HEK293 (cell line): ENCODE results near the gene S100A16.

Experiments used
- CTCF ChIA-PET: fragments of 350-600 bp; formaldehyde crosslinking; extraction: SDS; loops from one replicate; lab custom pipeline; 2021; ENCODE audit warnings: antibody characterized with exemption; lab: Yijun Ruan, JAX
- POLR2A ChIA-PET: fragments of 300-600 bp; formaldehyde crosslinking; extraction: SDS; loops from one replicate; lab custom pipeline; 2020; ENCODE audit warnings: antibody characterized with exemption, inconsistent platforms; lab: Yijun Ruan, JAX
- H3K27ac ChIP-seq: fragments of 200-500 bp; sonication (Bioruptor generic); 2 replicates; pipeline ENCODE4 v1.5.1; 2014; ENCODE audit warnings: low read depth, low read length, control low read depth, inconsistent platforms; ENCODE audit errors: extremely low read depth
- H3K36me3 ChIP-seq, 2 experiments: fragments of 200-500 bp in 1 of 2; sonication (Bioruptor generic) in 1 of 2; 1 replicate in 1 of 2; 2 replicates in 1 of 2; pipeline ENCODE4 v1.5.1; 2014 to 2017; ENCODE audit warnings: inconsistent platforms in 2 of 2, low read length in 2 of 2; ENCODE audit not compliant: control insufficient read depth in 2 of 2, insufficient read depth in 1 of 2
- H3K4me1 ChIP-seq: fragments of 200-500 bp; sonication (Bioruptor generic); 2 replicates; pipeline ENCODE4 v1.5.1; 2014; ENCODE audit warnings: mild to moderate bottlenecking, low read length, inconsistent platforms; ENCODE audit not compliant: control insufficient read depth, insufficient read depth
- H3K4me3 ChIP-seq: 2 replicates; pipeline ENCODE4 v1.5.1; 2011; ENCODE audit warnings: low read depth, mild to moderate bottlenecking, control low read depth, low read length, moderate library complexity
- H3K9me3 ChIP-seq: fragments of 200-500 bp; sonication (Bioruptor generic); 2 replicates; pipeline ENCODE4 v1.5.1; 2014; ENCODE audit warnings: low read depth, low read length, inconsistent platforms; ENCODE audit not compliant: control insufficient read depth, insufficient read depth
- BCL6B ChIP-seq: fragments of 450-650 bp; formaldehyde crosslinking; IDR thresholded peaks from 2 replicates; pipeline ENCODE4 v1.5.1; 2017; ENCODE audit warnings: missing biosample characterization, missing genetic modification characterization
- OVOL3 ChIP-seq: fragments of 450-650 bp; formaldehyde crosslinking; IDR thresholded peaks from 2 replicates; pipeline ENCODE4 v1.5.1; 2016; ENCODE audit warnings: missing biosample characterization, missing genetic modification characterization
- ZBTB7A ChIP-seq: fragments of 450-650 bp; formaldehyde crosslinking; IDR thresholded peaks from 2 replicates; pipeline ENCODE4 v1.5.1; 2016; ENCODE audit warnings: low read depth, missing biosample characterization, missing genetic modification characterization
- ZNF138 ChIP-seq: fragments of 450-650 bp; formaldehyde crosslinking; IDR thresholded peaks from 2 replicates; pipeline ENCODE4 v1.5.1; 2016; ENCODE audit warnings: missing biosample characterization, missing genetic modification characterization, borderline replicate concordance
- ZNF169 ChIP-seq: fragments of 450-650 bp; formaldehyde crosslinking; IDR thresholded peaks from 2 replicates; pipeline ENCODE4 v1.5.1; 2016; ENCODE audit warnings: missing biosample characterization, missing genetic modification characterization
- ZNF202 ChIP-seq: fragments of 450-650 bp; formaldehyde crosslinking; IDR thresholded peaks from 2 replicates; pipeline ENCODE4 v1.5.1; 2016; ENCODE audit warnings: missing biosample characterization, missing genetic modification characterization, borderline replicate concordance
- ZNF404 ChIP-seq: fragments of 450-650 bp; formaldehyde crosslinking; IDR thresholded peaks from 2 replicates; pipeline ENCODE4 v1.5.1; 2017; ENCODE audit warnings: missing biosample characterization, missing genetic modification characterization
- ZNF510 ChIP-seq: fragments of 450-650 bp; formaldehyde crosslinking; IDR thresholded peaks from 2 replicates; pipeline ENCODE4 v1.5.1; 2018; ENCODE audit warnings: mild to moderate bottlenecking, missing genetic modification characterization, missing biosample characterization; ENCODE audit not compliant: insufficient replicate concordance
- ZNF530 ChIP-seq: fragments of 450-650 bp; formaldehyde crosslinking; IDR thresholded peaks from 2 replicates; pipeline ENCODE4 v1.5.1; 2016; ENCODE audit warnings: low read depth, missing biosample characterization, missing genetic modification characterization
- ZNF544 ChIP-seq: fragments of 450-650 bp; formaldehyde crosslinking; IDR thresholded peaks from 2 replicates; pipeline ENCODE4 v1.5.0; 2017; ENCODE audit warnings: missing biosample characterization, missing genetic modification characterization
- ZNF555 ChIP-seq: fragments of 450-650 bp; formaldehyde crosslinking; conservative IDR thresholded peaks from 2 replicates; pipeline ENCODE4 v1.5.1; 2017; ENCODE audit warnings: missing biosample characterization, mild to moderate bottlenecking, missing genetic modification characterization, inconsistent platforms
- ZNF558 ChIP-seq: fragments of 450-650 bp; formaldehyde crosslinking; IDR thresholded peaks from 2 replicates; pipeline ENCODE4 v1.5.1; 2016; ENCODE audit warnings: missing biosample characterization, missing genetic modification characterization
- ZNF585B ChIP-seq: fragments of 450-650 bp; formaldehyde crosslinking; IDR thresholded peaks from 2 replicates; pipeline ENCODE4 v1.5.1; 2016; ENCODE audit warnings: missing biosample characterization, missing genetic modification characterization
- ZNF623 ChIP-seq: fragments of 450-650 bp; formaldehyde crosslinking; IDR thresholded peaks from 2 replicates; pipeline ENCODE4 v1.5.1; 2016; ENCODE audit warnings: missing biosample characterization, missing genetic modification characterization
- ZNF670 ChIP-seq: fragments of 450-650 bp; formaldehyde crosslinking; IDR thresholded peaks from 2 replicates; pipeline ENCODE4 v1.5.1; 2016; ENCODE audit warnings: missing biosample characterization, missing genetic modification characterization, low read depth
- ZNF677 ChIP-seq: fragments of 450-650 bp; IDR thresholded peaks from 2 replicates; pipeline ENCODE4 v1.5.0; 2018; ENCODE audit warnings: missing biosample characterization, mild to moderate bottlenecking, missing genetic modification characterization, moderate library complexity
- TF ChIP-seq, protein P1 (sequence below): fragments of 450-650 bp; formaldehyde crosslinking; optimal IDR thresholded peaks from 2 replicates; pipeline ENCODE3; 2016; ENCODE audit warnings: missing biosample characterization, mild to moderate bottlenecking, missing genetic modification characterization
- TF ChIP-seq, protein P2 (sequence below): fragments of 450-650 bp; formaldehyde crosslinking; IDR thresholded peaks from 2 replicates; pipeline ENCODE4 v1.5.1; 2016; ENCODE audit warnings: missing biosample characterization, missing genetic modification characterization, borderline replicate concordance

Gene S100A16

GRCh38 chr1:153560241-153560640 is 52.7 kb downstream of the S100A16 start:
- ChIA-PET POLR2A (no interaction called here), CTCF (interaction anchor here (0.7 to 1.3 kb wide), 3 partner anchors 26 to 1401 kb away, joined by 3 to 5 read pairs (median 3); no protein-coding TSS in a partner anchor)
- TF ChIP-seq, protein P1, sequence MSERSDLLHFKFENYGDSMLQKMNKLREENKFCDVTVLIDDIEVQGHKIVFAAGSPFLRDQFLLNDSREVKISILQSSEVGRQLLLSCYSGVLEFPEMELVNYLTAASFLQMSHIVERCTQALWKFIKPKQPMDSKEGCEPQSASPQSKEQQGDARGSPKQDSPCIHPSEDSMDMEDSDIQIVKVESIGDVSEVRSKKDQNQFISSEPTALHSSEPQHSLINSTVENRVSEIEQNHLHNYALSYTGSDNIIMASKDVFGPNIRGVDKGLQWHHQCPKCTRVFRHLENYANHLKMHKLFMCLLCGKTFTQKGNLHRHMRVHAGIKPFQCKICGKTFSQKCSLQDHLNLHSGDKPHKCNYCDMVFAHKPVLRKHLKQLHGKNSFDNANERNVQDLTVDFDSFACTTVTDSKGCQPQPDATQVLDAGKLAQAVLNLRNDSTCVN (tag by site-specific recombination): no peak
- TF ChIP-seq, protein P2, sequence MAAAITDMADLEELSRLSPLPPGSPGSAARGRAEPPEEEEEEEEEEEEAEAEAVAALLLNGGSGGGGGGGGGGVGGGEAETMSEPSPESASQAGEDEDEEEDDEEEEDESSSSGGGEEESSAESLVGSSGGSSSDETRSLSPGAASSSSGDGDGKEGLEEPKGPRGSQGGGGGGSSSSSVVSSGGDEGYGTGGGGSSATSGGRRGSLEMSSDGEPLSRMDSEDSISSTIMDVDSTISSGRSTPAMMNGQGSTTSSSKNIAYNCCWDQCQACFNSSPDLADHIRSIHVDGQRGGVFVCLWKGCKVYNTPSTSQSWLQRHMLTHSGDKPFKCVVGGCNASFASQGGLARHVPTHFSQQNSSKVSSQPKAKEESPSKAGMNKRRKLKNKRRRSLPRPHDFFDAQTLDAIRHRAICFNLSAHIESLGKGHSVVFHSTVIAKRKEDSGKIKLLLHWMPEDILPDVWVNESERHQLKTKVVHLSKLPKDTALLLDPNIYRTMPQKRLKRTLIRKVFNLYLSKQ (tag by site-specific recombination): no peak
- no peak for TF ChIP-seq ZNF169 (tag by site-specific recombination)
- no peak for TF ChIP-seq ZNF585B
- TF ChIP-seq ZNF404 (tag by site-specific recombination): no peak
- TF ChIP-seq ZNF677: no peak
- TF ChIP-seq ZNF558 (tag by site-specific recombination): no peak
- no peak for TF ChIP-seq OVOL3 (tag by site-specific recombination)
- no peak for TF ChIP-seq ZNF623 (tag by site-specific recombination)
- TF ChIP-seq ZNF202 (tag by site-specific recombination): no peak
- TF ChIP-seq ZNF510: no peak
- TF ChIP-seq ZNF138 (tag by site-specific recombination): no peak
- TF ChIP-seq BCL6B (tag by site-specific recombination): no peak
- no peak for TF ChIP-seq ZNF555 (tag by site-specific recombination)
- TF ChIP-seq ZNF670 (tag by site-specific recombination): no peak
- TF ChIP-seq ZNF530 (tag by site-specific recombination): no peak
- no peak for TF ChIP-seq ZNF544
- Histone ChIP-seq H3K9me3 (no peaks in the 10 kb centered on the region), H3K27ac (no peak overlapping the region), H3K36me3 (no peaks in the 10 kb centered on the region), H3K4me1 (no peaks in the 10 kb centered on the region), H3K4me3 (no peak overlapping the region)

- POLR2A ChIA-PET: interaction anchor here (0.6 to 1.3 kb wide), 3 partner anchors 13 to 85 kb away, joined by 3 to 4 read pairs (median 3); no protein-coding TSS in a partner anchor
- CTCF ChIA-PET: interaction anchor here (0.6 to 1.2 kb wide), 4 partner anchors 47 to 1874 kb away, joined by 3 to 5 read pairs (median 4); no protein-coding TSS in a partner anchor
- H3K4me3 ChIP-seq: no peak overlapping the region
- no peak for TF ChIP-seq ZBTB7A (tag by site-specific recombination)
- H3K4me1 ChIP-seq: no peaks in the 10 kb centered on the region
- no peaks in the 10 kb centered on the region for H3K9me3 ChIP-seq
- H3K36me3 ChIP-seq: no peaks in the 10 kb centered on the region
- H3K27ac ChIP-seq: no peak overlapping the region
These were observed 55.1 kb downstream of the S100A16 start for GRCh38 chr1:153557877-153558276.
